ENCODE data around the gene CD68.

The CD68 gene

GRCh38 chr17:7579001-7579833 is at the start of gene CD68:
TSS of gene CD68 (plus strand) at chr17:7579638. CDS start at chr17:7579678, 40 bp downstream.
- DNase-seq (ENCODE audit: low spot score): no peak

- DNase-seq (ENCODE audit: low spot score): no peak
Observed at GRCh38 chr17:7530023-7530900, 49.2 kb upstream of the CD68 start.

GRCh38 chr17:7538050-7538449 is 41.4 kb upstream of the CD68 start:
- no peak for DNase-seq (ENCODE audit: low spot score)

- DNase-seq (ENCODE audit: low spot score): no peak
Observed at GRCh38 chr17:7538891-7539545, 40.4 kb upstream of the CD68 start.

- no peak for DNase-seq (ENCODE audit: low spot score)
Observed at GRCh38 chr17:7541074-7541621, 38.3 kb upstream of the CD68 start.

GRCh38 chr17:7544911-7545310 is 34.5 kb upstream of the CD68 start:
- no peak for DNase-seq (ENCODE audit: low spot score)

- no peak for DNase-seq (ENCODE audit: low spot score)
Observed at GRCh38 chr17:7548585-7549400, 30.6 kb upstream of the CD68 start, which contains the start of gene TNFSF12. TSS of gene TNFSF12 (plus strand) at chr17:7549058. CDS start at chr17:7549154, 96 bp downstream.

- no peak for DNase-seq (ENCODE audit: low spot score)
Observed at GRCh38 chr17:7549401-7550055, 29.9 kb upstream of the CD68 start.

GRCh38 chr17:7550344-7550743 is 29.1 kb upstream of the CD68 start:
- DNase-seq (ENCODE audit: low spot score): no peak

GRCh38 chr17:7551396-7551795 is 28.0 kb upstream of the CD68 start:
- no peak for DNase-seq (ENCODE audit: low spot score)

- no peak for DNase-seq (ENCODE audit: low spot score)
Observed at GRCh38 chr17:7552621-7553051, 26.8 kb upstream of the CD68 start.

GRCh38 chr17:7553356-7553755 is 26.1 kb upstream of the CD68 start:
- DNase-seq (ENCODE audit: low spot score): no peak

GRCh38 chr17:7555320-7555948 is 24.0 kb upstream of the CD68 start:
- no peak for DNase-seq (ENCODE audit: low spot score)

- no peak for DNase-seq (ENCODE audit: low spot score)
Observed at GRCh38 chr17:7556627-7557026, 22.8 kb upstream of the CD68 start.

- DNase-seq (ENCODE audit: low spot score): no peak
Observed at GRCh38 chr17:7557147-7557764, 22.2 kb upstream of the CD68 start.

- DNase-seq (ENCODE audit: low spot score): no peak
Observed at GRCh38 chr17:7557775-7558543, 21.5 kb upstream of the CD68 start.

GRCh38 chr17:7558544-7559319 is 20.7 kb upstream of the CD68 start, which contains the start of gene TNFSF13:
TSS of gene TNFSF13 (plus strand) at chr17:7558750. CDS start at chr17:7559040, 290 bp downstream.
- no peak for DNase-seq (ENCODE audit: low spot score)
